Measurements from ENCODE around the gene RPF1.

Gene RPF1

GRCh38 chr1:84488107-84488506 is 9.0 kb downstream of the RPF1 start:
- no peak overlapping the region for H2AFZ ChIP-seq (ENCODE audit: low read depth, low read length)
- no peak overlapping the region for H3K4me2 ChIP-seq (ENCODE audit: low read length)
- TF ChIP-seq CTCF (IDR thresholded peaks at IDR 0.05; ENCODE audit: low read depth, low read length): no peak
- TF ChIP-seq EZH2phosphoT487 (IDR thresholded peaks at IDR 0.05; ENCODE audit: low read depth): no peak
- H3K27ac ChIP-seq (ENCODE audit: low read length): no peak overlapping the region
- H3K36me3 ChIP-seq (replicated peaks; ENCODE audit: low read depth, low read length): peaks cover 24% of the 10 kb centered on the region
- no peaks in the 10 kb centered on the region for H3K27me3 ChIP-seq (ENCODE audit: low read depth, low read length)
- H3K79me2 ChIP-seq (ENCODE audit: low read length): peaks cover 26% of the 10 kb centered on the region
- no peaks in the 10 kb centered on the region for H3K4me1 ChIP-seq (ENCODE audit: low read length)
- H3K4me3 ChIP-seq (ENCODE audit: low read length): no peak overlapping the region
- no peak overlapping the region for H3K9ac ChIP-seq (ENCODE audit: low read length)
- no peaks in the 10 kb centered on the region for H4K20me1 ChIP-seq (ENCODE audit: insufficient read depth, low read length)
- no peaks in the 10 kb centered on the region for H3K9me3 ChIP-seq (ENCODE audit: insufficient read depth, low read length)

- Histone ChIP-seq H3K36me3 (replicated peaks; ENCODE audit: low read depth, low read length) (peaks cover 16% of the 10 kb centered on the region), H4K20me1 (ENCODE audit: insufficient read depth, low read length) (no peaks in the 10 kb centered on the region), H2AFZ (ENCODE audit: low read depth, low read length) (no peak overlapping the region), H3K9ac (ENCODE audit: low read length) (no peak overlapping the region), H3K27ac (ENCODE audit: low read length) (no peak overlapping the region), H3K9me3 (ENCODE audit: insufficient read depth, low read length) (no peaks in the 10 kb centered on the region), H3K4me2 (ENCODE audit: low read length) (no peak overlapping the region), H3K4me1 (ENCODE audit: low read length) (no peaks in the 10 kb centered on the region), H3K79me2 (ENCODE audit: low read length) (peaks cover 21% of the 10 kb centered on the region), H3K27me3 (ENCODE audit: low read depth, low read length) (no peaks in the 10 kb centered on the region), H3K4me3 (ENCODE audit: low read length) (no peak overlapping the region)
- TF ChIP-seq CTCF (IDR thresholded peaks at IDR 0.05; ENCODE audit: low read depth, low read length): no peak
- no peak for TF ChIP-seq EZH2phosphoT487 (IDR thresholded peaks at IDR 0.05; ENCODE audit: low read depth)
Measured at GRCh38 chr1:84489766-84490165, 10.7 kb downstream of the RPF1 start.

GRCh38 chr1:84492726-84493125 is 13.7 kb downstream of the RPF1 start:
- Histone ChIP-seq H2AFZ (ENCODE audit: low read depth, low read length) (no peak overlapping the region), H3K36me3 (replicated peaks; ENCODE audit: low read depth, low read length) (peaks cover 28% of the 10 kb centered on the region), H3K27me3 (ENCODE audit: low read depth, low read length) (no peaks in the 10 kb centered on the region), H3K4me1 (ENCODE audit: low read length) (no peaks in the 10 kb centered on the region), H3K9ac (ENCODE audit: low read length) (no peak overlapping the region), H3K79me2 (ENCODE audit: low read length) (peaks cover 2% of the 10 kb centered on the region; the same call in 1 of the 2 replicates), H3K27ac (ENCODE audit: low read length) (no peak overlapping the region), H3K9me3 (ENCODE audit: insufficient read depth, low read length) (no peaks in the 10 kb centered on the region), H3K4me2 (ENCODE audit: low read length) (no peak overlapping the region), H3K4me3 (ENCODE audit: low read length) (no peak overlapping the region), H4K20me1 (ENCODE audit: insufficient read depth, low read length) (no peaks in the 10 kb centered on the region)
- no peak for TF ChIP-seq EZH2phosphoT487 (IDR thresholded peaks at IDR 0.05; ENCODE audit: low read depth)
- TF ChIP-seq CTCF (IDR thresholded peaks at IDR 0.05; ENCODE audit: low read depth, low read length): no peak

GRCh38 chr1:84493747-84494146 is 14.7 kb downstream of the RPF1 start:
- Histone ChIP-seq H3K9me3 (ENCODE audit: insufficient read depth, low read length) (no peaks in the 10 kb centered on the region), H3K36me3 (replicated peaks; ENCODE audit: low read depth, low read length) (peaks cover 28% of the 10 kb centered on the region), H3K4me1 (ENCODE audit: low read length) (no peaks in the 10 kb centered on the region), H3K79me2 (ENCODE audit: low read length) (no peaks in the 10 kb centered on the region), H2AFZ (ENCODE audit: low read depth, low read length) (no peak overlapping the region), H3K27me3 (ENCODE audit: low read depth, low read length) (no peaks in the 10 kb centered on the region), H3K9ac (ENCODE audit: low read length) (no peak overlapping the region), H3K4me3 (ENCODE audit: low read length) (no peak overlapping the region), H4K20me1 (ENCODE audit: insufficient read depth, low read length) (no peaks in the 10 kb centered on the region), H3K4me2 (ENCODE audit: low read length) (no peak overlapping the region), H3K27ac (ENCODE audit: low read length) (no peak overlapping the region)
- TF ChIP-seq CTCF (IDR thresholded peaks at IDR 0.05; ENCODE audit: low read depth, low read length): no peak
- TF ChIP-seq EZH2phosphoT487 (IDR thresholded peaks at IDR 0.05; ENCODE audit: low read depth): no peak

All from OCI-LY3 (cell line).